Measurements from ENCODE around the gene PPA1. TPM values are rescaled to one million over a fixed set of nuclear protein-coding genes. Genes with fewer than 3 reads are reported as not detected.

The PPA1 gene
- total RNA-seq, 4 donors from 2014 or later: 14.1 to 113 (median 98.4) TPM

GRCh38 chr10:70166394-70166793 lies 66.8 kb downstream of the PPA1 start:
- no peak for TF ChIP-seq POLR2A (IDR thresholded peaks at IDR 0.05)
- no peak for TF ChIP-seq EP300 (IDR thresholded peaks at IDR 0.05; ENCODE audit: low read depth)
- TF ChIP-seq POLR2AphosphoS5 (IDR thresholded peaks at IDR 0.05): no peak
- TF ChIP-seq CTCF (IDR thresholded peaks at IDR 0.05): no peak
- Histone ChIP-seq H3K27ac (no peak overlapping the region), H3K4me1 (peaks cover 2 to 63% (median 23%) of the 10 kb centered on the region in 4 donors), H3K9me3 (no peaks in the 10 kb centered on the region), H3K4me3 (no peak overlapping the region), H3K27me3 (no peaks in the 10 kb centered on the region), H3K36me3 (peaks cover 0 to under 1% (median 0%) of the 10 kb centered on the region in 4 donors)
- DNase-seq: no peak
- intact Hi-C loops (cut with DNase I; ENCODE audit: low total_unique reads): no loop called here
- in situ Hi-C loops (cut with MboI; ENCODE audit: low pct_ligation_motif_present in 1 of 4, low pct_unique_long_range_greater_than_20kb in 1 of 4, low sequenced_read_pairs in 3 of 4): no loop called here
- 72 to 94% methylated on average over 3 of the region's 3 CpGs for WGBS, 2 donors (ENCODE audit: low coverage in 1 of 2)

- Histone ChIP-seq H3K9me3 (no peaks in the 10 kb centered on the region), H3K4me3 (no peak overlapping the region), H3K4me1 (peaks cover 2 to 66% (median 17%) of the 10 kb centered on the region in 4 donors), H3K27ac (no peak overlapping the region), H3K27me3 (no peaks in the 10 kb centered on the region), H3K36me3 (peaks cover 0 to 13% (median 6%) of the 10 kb centered on the region in 4 donors)
- no peak for TF ChIP-seq CTCF (IDR thresholded peaks at IDR 0.05)
- no peak for TF ChIP-seq EP300 (IDR thresholded peaks at IDR 0.05; ENCODE audit: low read depth)
- TF ChIP-seq POLR2A (IDR thresholded peaks at IDR 0.05): no peak
- no peak for TF ChIP-seq POLR2AphosphoS5 (IDR thresholded peaks at IDR 0.05)
- 55 to 67% methylated on average over 3 of the region's 3 CpGs for WGBS, 2 donors (ENCODE audit: low coverage in 1 of 2)
- in situ Hi-C loops (cut with MboI; ENCODE audit: low pct_ligation_motif_present in 1 of 4, low pct_unique_long_range_greater_than_20kb in 1 of 4, low sequenced_read_pairs in 3 of 4) (no loop called here), intact Hi-C loops (cut with DNase I; ENCODE audit: low total_unique reads) (no loop called here)
- no peak for DNase-seq
Observed at GRCh38 chr10:70164163-70164562, 69.1 kb downstream of the PPA1 start.

GRCh38 chr10:70163448-70163847 lies 69.8 kb downstream of the PPA1 start:
- H3K27ac ChIP-seq: no peak overlapping the region
- no peak for DNase-seq
- WGBS, 2 donors (ENCODE audit: low coverage in 1 of 2): 89 to 97% methylated on average over 4 of the region's 4 CpGs
- no peak overlapping the region for H3K4me3 ChIP-seq
- H3K9me3 ChIP-seq: no peaks in the 10 kb centered on the region
- peaks cover 0 to 17% (median 8%) of the 10 kb centered on the region in 4 donors for H3K36me3 ChIP-seq
- peaks cover 2 to 59% (median 10%) of the 10 kb centered on the region in 4 donors for H3K4me1 ChIP-seq
- no peaks in the 10 kb centered on the region for H3K27me3 ChIP-seq
- intact Hi-C loops (cut with DNase I; ENCODE audit: low total_unique reads): no loop called here
- in situ Hi-C loops (cut with MboI; ENCODE audit: low pct_ligation_motif_present in 1 of 4, low pct_unique_long_range_greater_than_20kb in 1 of 4, low sequenced_read_pairs in 3 of 4): no loop called here
- TF ChIP-seq EP300 (IDR thresholded peaks at IDR 0.05; ENCODE audit: low read depth) (no peak), POLR2AphosphoS5 (IDR thresholded peaks at IDR 0.05) (no peak), CTCF (IDR thresholded peaks at IDR 0.05) (no peak), POLR2A (IDR thresholded peaks at IDR 0.05) (no peak)

DNA sequence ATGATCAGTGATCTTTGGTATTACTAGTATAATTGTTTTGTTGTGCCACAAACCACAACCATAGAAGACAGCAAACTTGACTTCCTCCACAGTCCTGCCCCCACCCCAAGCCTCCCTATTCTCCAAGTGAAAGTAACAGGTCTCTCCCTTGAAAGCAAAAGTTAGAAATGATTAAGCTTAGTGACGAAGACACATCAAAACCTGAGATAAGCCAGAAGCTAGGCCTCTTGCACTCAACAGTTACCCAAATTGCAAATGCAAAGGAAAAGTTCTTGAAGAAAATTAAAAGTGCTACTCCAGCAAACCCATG lies 70.4 kb downstream of the PPA1 start:
- no peaks in the 10 kb centered on the region for H3K9me3 ChIP-seq
- no peaks in the 10 kb centered on the region for H3K27me3 ChIP-seq
- peaks cover 0 to 53% (median 6%) of the 10 kb centered on the region in 4 donors for H3K4me1 ChIP-seq
- no peak for DNase-seq
- intact Hi-C loops (cut with DNase I; ENCODE audit: low total_unique reads) (no loop called here), in situ Hi-C loops (cut with MboI; ENCODE audit: low pct_ligation_motif_present in 1 of 4, low pct_unique_long_range_greater_than_20kb in 1 of 4, low sequenced_read_pairs in 3 of 4) (no loop called here)
- H3K27ac ChIP-seq: no peak overlapping the region
- no peak for TF ChIP-seq EP300 (IDR thresholded peaks at IDR 0.05; ENCODE audit: low read depth)
- no peak for TF ChIP-seq POLR2A (IDR thresholded peaks at IDR 0.05)
- TF ChIP-seq CTCF (IDR thresholded peaks at IDR 0.05): no peak
- TF ChIP-seq POLR2AphosphoS5 (IDR thresholded peaks at IDR 0.05): no peak
- H3K36me3 ChIP-seq: peaks cover 0 to 22% (median 11%) of the 10 kb centered on the region in 4 donors
- no peak overlapping the region for H3K4me3 ChIP-seq
- 36 to 38% methylated on average over 1 of the region's 1 CpG for WGBS, 2 donors (ENCODE audit: low coverage in 1 of 2)
